NCI-H82 (cell line): ENCODE measurements around the gene HEPACAM2.

Source experiments
- DNase-seq: peaks from one replicate; lab custom pipeline; 2025; lab: John Stamatoyannopoulos, UW

Gene HEPACAM2

DNA sequence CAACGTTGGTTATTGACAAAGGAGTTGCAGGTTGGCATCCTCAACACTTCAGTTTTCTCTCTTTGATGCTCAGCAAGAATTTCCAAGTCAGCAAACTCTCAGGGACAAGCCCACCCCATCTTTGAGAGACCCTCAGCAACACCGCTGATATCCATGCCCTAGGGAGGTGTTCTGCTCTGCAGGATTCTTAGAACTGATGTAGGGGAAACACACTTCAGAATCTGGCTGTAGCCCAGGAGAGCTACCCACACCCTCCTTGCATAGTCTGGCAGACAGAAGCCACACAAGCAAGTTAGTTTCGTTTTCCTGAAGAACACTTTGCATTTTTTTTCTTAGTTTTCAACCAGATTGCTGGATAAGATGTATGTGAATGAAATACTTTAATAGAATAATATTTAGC lies 78.9 kb downstream of the HEPACAM2 start:
- no peak for DNase-seq

DNA sequence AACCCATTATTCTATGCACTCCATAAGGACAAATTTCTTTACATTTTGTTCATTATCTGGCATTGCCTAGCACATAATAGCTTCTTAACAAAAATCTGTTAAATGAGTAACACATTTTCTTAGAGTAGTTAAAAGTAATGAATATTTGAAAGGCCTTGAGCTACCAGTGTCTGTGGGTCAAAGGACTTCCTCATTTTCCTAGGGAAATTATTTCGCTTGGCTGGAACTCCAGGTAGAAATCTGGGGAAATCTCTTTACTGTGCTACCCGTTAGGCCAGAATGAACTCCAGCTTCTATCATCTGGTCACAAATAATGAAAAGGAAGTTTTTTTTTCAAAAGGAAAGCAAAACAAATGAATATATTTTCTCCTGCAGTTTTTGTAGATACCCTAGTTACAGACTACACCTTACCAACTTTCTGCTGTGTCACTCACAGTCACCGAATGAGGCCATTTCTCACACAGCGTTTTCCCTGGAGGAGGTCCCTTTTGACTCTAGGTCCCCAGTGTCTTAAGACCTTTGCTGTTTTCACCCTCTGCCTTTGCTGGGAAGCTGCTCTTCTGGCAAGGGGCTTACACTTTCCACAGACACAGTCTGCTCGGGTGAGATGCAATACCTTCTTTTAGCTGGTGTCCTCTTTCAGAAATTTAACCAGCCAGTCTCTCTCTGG lies 79.7 kb downstream of the HEPACAM2 start:
- no peak for DNase-seq

- peak; percentile 48 for DNase-seq
Measured at GRCh38 chr7:93146036-93146435, 80.2 kb downstream of the HEPACAM2 start.

DNA sequence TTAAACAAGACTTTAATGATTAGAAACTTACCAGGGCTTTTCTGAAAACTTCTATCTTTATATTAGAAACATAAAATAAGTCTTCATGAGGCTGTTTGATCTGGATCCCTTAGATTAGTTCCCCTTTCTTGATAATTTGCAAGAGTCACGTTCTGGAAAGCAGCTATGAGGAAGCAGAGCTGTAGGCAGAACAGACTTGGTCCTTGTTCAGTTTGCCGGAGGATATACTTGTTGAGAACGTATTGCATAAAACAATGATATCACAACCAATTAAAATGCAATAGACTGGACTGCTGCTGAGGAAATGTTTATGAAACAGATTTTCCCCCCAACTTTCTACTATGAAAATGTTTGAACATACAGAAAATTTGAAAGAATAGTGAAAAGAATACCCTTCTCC lies 80.9 kb downstream of the HEPACAM2 start:
- DNase-seq: no peak

- DNase-seq: no peak
Measured at GRCh38 chr7:93142127-93142526, 84.1 kb downstream of the HEPACAM2 start.

DNA sequence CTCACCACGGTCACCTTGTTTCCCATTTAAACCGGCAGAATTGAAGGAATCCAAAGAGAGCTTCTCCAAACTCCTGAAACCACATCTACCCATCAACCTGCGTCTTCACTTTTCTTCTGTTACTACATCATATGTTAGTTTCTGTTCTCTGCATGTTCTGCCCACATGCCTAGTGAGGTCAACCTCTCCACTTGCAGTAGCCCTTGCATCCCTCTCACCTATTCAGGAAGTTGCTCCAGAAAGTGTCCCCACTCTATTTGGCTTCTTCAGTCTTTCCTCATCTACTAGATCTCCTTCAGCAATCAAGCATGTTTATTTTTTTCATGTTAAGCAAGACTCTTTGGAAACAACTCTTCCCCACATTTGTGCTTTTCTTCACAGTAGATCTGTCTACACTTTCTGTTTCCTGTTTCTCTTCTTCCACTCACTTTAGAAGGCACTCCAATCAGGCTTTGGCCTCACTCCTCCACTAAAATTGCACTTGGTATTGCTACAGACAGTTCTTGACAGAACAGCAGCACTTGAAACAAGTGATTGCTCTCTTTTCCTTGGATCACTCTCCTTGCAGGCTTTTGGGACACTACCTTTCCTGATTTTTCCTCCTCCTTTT lies 85.6 kb downstream of the HEPACAM2 start:
- no peak for DNase-seq

- no peak for DNase-seq
Measured at GRCh38 chr7:93138576-93138975, 87.7 kb downstream of the HEPACAM2 start.
